ENCODE results near the gene KDM5A.
"Not testable (repeated sequence)": the region's sequence is repeated elsewhere in the genome, so short reads cannot be mapped to it uniquely, and the experiment has no call there.

Gene KDM5A

DNA sequence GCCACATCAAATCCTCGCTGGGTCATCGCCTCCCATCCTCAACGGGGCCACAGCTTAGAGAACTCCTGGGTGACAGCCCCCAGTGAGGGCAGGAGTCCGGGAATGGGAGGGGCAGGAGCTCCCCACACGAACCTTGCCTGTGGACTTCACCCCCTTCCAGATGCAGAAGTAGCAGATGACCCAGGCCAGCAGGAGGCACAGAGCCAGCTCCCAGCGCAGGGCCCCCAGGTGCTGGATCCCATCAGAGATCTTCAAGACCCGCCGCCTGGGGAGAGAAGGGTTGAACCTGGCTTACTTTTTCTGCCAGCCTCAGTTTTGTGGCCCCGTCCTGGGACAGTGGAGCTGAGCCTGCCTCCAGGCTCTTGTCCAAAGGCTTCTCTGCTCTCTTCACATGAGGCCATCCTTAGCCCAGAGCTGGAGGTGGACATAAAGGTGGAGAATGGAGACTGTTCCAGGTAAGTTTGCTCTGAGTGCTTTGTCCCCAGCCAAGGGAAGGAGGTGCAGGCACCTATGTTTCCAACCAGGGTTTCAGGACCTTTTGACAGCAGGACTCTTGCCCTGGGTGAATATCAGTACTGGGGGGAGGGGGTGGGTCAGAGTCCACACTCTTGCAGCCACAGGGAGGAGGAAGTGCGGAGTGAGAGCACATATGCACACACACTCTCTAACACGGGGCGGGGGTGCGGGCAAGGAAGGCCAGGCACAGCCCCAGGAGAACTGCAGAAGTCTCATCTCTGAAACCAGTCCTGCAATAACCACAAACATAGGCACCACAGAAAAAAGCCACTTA, 151.9 kb downstream of the KDM5A start:
- DNase-seq = no peak

GRCh38 chr12:236445-236844, 152.7 kb downstream of the KDM5A start:
- DNase-seq = no peak

DNA sequence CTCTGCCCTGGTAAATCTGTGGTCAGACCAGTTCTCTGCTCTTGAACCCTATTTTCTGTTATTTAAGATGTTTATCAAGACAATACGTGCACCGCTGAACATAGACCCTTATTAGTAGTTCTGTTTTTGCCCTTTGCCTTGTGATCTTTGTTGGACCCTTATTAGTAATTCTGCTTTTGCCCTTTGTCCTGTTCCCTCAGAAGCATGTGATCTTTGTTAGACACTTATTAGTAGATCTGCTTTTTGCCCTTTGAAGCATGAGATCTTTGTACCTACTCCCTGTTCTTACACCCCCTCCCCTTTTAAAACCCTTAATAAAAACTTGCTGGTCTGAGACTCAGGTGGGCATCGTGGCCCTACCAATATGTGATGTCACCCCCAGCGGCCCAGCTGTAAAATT, 153.2 kb downstream of the KDM5A start:
- not testable (repeated sequence) for DNase-seq

GRCh38 chr12:234891-235415, 154.2 kb downstream of the KDM5A start:
- no peak for DNase-seq

DNA sequence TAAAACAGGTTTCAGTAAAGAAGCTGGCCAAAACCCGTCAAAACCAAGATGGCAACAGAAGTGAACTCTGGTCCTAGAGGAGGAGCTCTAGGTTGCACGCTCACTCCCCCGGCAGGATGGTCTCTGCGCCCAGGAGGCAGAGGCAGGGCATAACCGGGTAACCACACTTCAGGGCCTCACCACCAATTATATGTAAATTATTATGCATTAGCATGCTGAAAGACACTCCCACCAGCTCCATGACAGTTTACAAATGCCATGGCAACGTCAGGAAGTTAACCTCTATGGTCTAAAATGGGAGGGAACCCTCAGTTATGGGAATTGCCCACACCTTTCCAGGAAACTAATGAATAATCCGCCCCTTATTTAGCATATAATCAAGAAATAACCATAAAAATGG, 155.1 kb downstream of the KDM5A start:
- no peak for DNase-seq

GRCh38 chr12:233615-233968, 155.5 kb downstream of the KDM5A start:
- DNase-seq = no peak

- DNase-seq = no peak
Observed at GRCh38 chr12:232731-233614, 156.1 kb downstream of the KDM5A start.

- no peak for DNase-seq
Observed at GRCh38 chr12:230925-231671, 158.0 kb downstream of the KDM5A start.
